GM13976 (cell line): ENCODE results near the gene GARNL3.

Experiments
- DNase-seq: peaks from one replicate; pipeline ENCODE4 v3.0.0; 2012; ENCODE audit warnings: low spot score
- in situ Hi-C: fragments of 300-500 bp; cut with MboI; formaldehyde crosslinking; loops from one replicate; pipeline ENCODE4 v1.12.0; 2022; ENCODE audit warnings: low sequenced_read_pairs, mixed read lengths, inconsistent platforms; ENCODE audit not compliant: unreplicated experiment
- TF ChIP-seq, protein P1 (sequence below): IDR thresholded peaks from 2 replicates; pipeline ENCODE4 v1.5.1; 2012; ENCODE audit warnings: borderline replicate concordance, mild to moderate bottlenecking; ENCODE audit not compliant: insufficient read depth; ENCODE audit errors: extremely low read depth, missing control alignments, control extremely low read depth

GARNL3 gene

GRCh38 chr9:127389381-127390247, 125.0 kb downstream of the GARNL3 start:
- TF ChIP-seq, protein P1, sequence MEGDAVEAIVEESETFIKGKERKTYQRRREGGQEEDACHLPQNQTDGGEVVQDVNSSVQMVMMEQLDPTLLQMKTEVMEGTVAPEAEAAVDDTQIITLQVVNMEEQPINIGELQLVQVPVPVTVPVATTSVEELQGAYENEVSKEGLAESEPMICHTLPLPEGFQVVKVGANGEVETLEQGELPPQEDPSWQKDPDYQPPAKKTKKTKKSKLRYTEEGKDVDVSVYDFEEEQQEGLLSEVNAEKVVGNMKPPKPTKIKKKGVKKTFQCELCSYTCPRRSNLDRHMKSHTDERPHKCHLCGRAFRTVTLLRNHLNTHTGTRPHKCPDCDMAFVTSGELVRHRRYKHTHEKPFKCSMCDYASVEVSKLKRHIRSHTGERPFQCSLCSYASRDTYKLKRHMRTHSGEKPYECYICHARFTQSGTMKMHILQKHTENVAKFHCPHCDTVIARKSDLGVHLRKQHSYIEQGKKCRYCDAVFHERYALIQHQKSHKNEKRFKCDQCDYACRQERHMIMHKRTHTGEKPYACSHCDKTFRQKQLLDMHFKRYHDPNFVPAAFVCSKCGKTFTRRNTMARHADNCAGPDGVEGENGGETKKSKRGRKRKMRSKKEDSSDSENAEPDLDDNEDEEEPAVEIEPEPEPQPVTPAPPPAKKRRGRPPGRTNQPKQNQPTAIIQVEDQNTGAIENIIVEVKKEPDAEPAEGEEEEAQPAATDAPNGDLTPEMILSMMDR = no peak
- in situ Hi-C loops = no loop called here
- DNase-seq = no peak

GRCh38 chr9:127390248-127390545, 125.6 kb downstream of the GARNL3 start:
- TF ChIP-seq, protein P1 = no peak
- DNase-seq = no peak
- in situ Hi-C loops = no loop called here

GRCh38 chr9:127390563-127390962, 126.0 kb downstream of the GARNL3 start:
- no peak for DNase-seq
- TF ChIP-seq, protein P1 = no peak
- in situ Hi-C loops = no loop called here

GRCh38 chr9:127392166-127392565, 127.6 kb downstream of the GARNL3 start:
- in situ Hi-C loops = no loop called here
- DNase-seq = no peak
- TF ChIP-seq, protein P1 = no peak

DNA sequence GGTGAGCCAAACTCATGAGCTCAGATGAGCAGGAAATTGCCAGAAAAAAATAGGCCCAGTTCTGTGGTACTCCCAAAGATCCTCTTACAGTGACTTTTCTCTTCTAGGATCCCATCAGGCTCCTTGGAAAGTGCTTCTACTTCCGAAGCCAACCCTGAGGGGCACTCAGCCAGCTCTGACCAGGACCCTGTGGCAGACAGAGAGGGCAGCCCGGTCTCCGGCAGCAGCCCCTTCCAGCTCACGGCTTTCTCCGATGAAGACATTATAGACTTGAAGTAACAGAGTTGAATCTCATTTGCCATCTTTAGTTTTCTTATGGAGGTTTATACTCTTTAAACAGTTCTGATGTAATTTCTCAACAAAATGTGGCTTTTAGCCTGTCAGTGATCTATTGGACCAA, 128.4 kb downstream of the GARNL3 start:
- in situ Hi-C loops = no loop called here
- TF ChIP-seq, protein P1 = no peak
- no peak for DNase-seq

- TF ChIP-seq, protein P1 = no peak
- in situ Hi-C loops = no loop called here
Measured at GRCh38 chr9:127393645-127394044, 129.1 kb downstream of the GARNL3 start.

More at GRCh38 chr9:127393645-127394044, 129.1 kb downstream of the GARNL3 start:
- no peak for DNase-seq
